Smooth muscle cell of the brain vasculature (primary cell): Measurements from ENCODE around the gene FAM149B1.

Source experiments
- DNase-seq: peaks from one replicate; pipeline ENCODE4 v3.0.0-alpha.2; 2012; ENCODE audit warnings: low read depth, low spot score

Gene FAM149B1

GRCh38 chr10:73281097-73281496 lies 113.2 kb downstream of the FAM149B1 start:
- DNase-seq = no peak

GRCh38 chr10:73287441-73287840 lies 119.5 kb downstream of the FAM149B1 start:
- DNase-seq = no peak

- DNase-seq = no peak
Observed at GRCh38 chr10:73289958-73290357, 122.0 kb downstream of the FAM149B1 start.

- no peak for DNase-seq
Observed at GRCh38 chr10:73293461-73293860, 125.5 kb downstream of the FAM149B1 start.
